ENCODE data around the gene CNTN2. TPM values are rescaled to one million over a fixed set of nuclear protein-coding genes. Genes with fewer than 3 reads are reported as not detected.

Gene CNTN2
- not detected for total RNA-seq
- polyA plus RNA-seq (ENCODE audit: insufficient read length in 6 of 6), result under 1 TPM; 0.20 to 0.63 (median 0.37) TPM
- long read RNA-seq, donor 1, result 0 reads
- long read RNA-seq, donor 2, result 0 reads
- long read RNA-seq, donor 3, result 0 reads
- long read RNA-seq, donor 4, result 0 reads
- long read RNA-seq, donor 5, result 0 reads
- long read RNA-seq, donor 6, result 0 reads
- long read RNA-seq, donor 7, result 0 reads
- long read RNA-seq, donor 8, result 0 reads
- long read RNA-seq, donor 9, result 0 reads
- long read RNA-seq, donor 10, result 0 reads
- long read RNA-seq, donor 11, partial matches to known transcripts, result 0 of 2 reads
- long read RNA-seq, donor 11, other reads (novel, unspliced or antisense), result 0 of 2 reads
- long read RNA-seq, donor 12, result 0 reads

- DNase-seq (peak in 2 of 4 donors; percentile 8 to 54), ATAC-seq (no peak)
- Histone ChIP-seq H3K36me3 (no peaks in the 10 kb centered on the region), H3K9me3 (no peaks in the 10 kb centered on the region), H3K27me3 (peaks cover 41 to 86% of the 10 kb centered on the region in 2 donors), H3K27ac (no peak within 1 kb of the TSS), H3K4me1 (no peaks in the 10 kb centered on the region), H3K4me3 (no peak within 1 kb of the TSS)
- intact Hi-C loops (cut with DNase I), result no loop called here
- no peak for TF ChIP-seq CTCF (IDR thresholded peaks at IDR 0.05)
Observed at GRCh38 chr1:205042911-205043806, at the start of gene CNTN2. CNTN2 (plus strand) TSS chr1:205043212; CDS start chr1:205053186, 9,974 bp downstream.

- H3K27me3 ChIP-seq, result peaks cover 0 to 8% of the 10 kb centered on the region in 2 donors
- H3K4me3 ChIP-seq, result no peak overlapping the region
- no peak for ATAC-seq
- H3K4me1 ChIP-seq, result peaks cover 0 to 26% of the 10 kb centered on the region in 2 donors
- no peak overlapping the region for H3K27ac ChIP-seq
- DNase-seq, result peak in 1 of 4 donors; percentile 17
- H3K9me3 ChIP-seq, result no peaks in the 10 kb centered on the region
- TF ChIP-seq CTCF (IDR thresholded peaks at IDR 0.05), result no peak
- H3K36me3 ChIP-seq, result no peaks in the 10 kb centered on the region
- intact Hi-C loops (cut with DNase I), result no loop called here
Observed at GRCh38 chr1:204994086-204994862, 48.7 kb upstream of the CNTN2 start.

GRCh38 chr1:204996981-204997380, 46.0 kb upstream of the CNTN2 start:
- Histone ChIP-seq H3K4me3 (no peak overlapping the region), H3K27me3 (peaks cover 0 to 4% of the 10 kb centered on the region in 2 donors), H3K4me1 (peaks cover 0 to 20% of the 10 kb centered on the region in 2 donors), H3K27ac (no peak overlapping the region), H3K9me3 (no peaks in the 10 kb centered on the region), H3K36me3 (no peaks in the 10 kb centered on the region)
- no peak for TF ChIP-seq CTCF (IDR thresholded peaks at IDR 0.05)
- intact Hi-C loops (cut with DNase I), result no loop called here
- ATAC-seq, result no peak
- DNase-seq, result peak in 1 of 4 donors; percentile 66

- peaks cover 0 to 15% of the 10 kb centered on the region in 2 donors for H3K4me1 ChIP-seq
- no peaks in the 10 kb centered on the region for H3K9me3 ChIP-seq
- no peak for TF ChIP-seq CTCF (IDR thresholded peaks at IDR 0.05)
- H3K27me3 ChIP-seq, result peaks cover 0 to 12% of the 10 kb centered on the region in 2 donors
- intact Hi-C loops (cut with DNase I), result no loop called here
- H3K27ac ChIP-seq, result no peak overlapping the region
- peak in 2 of 4 donors; percentile 56 to 65 for DNase-seq
- no peaks in the 10 kb centered on the region for H3K36me3 ChIP-seq
- peak; percentile 27 for ATAC-seq
- no peak overlapping the region for H3K4me3 ChIP-seq
Observed at GRCh38 chr1:204997591-204998355, 45.2 kb upstream of the CNTN2 start.
